SK-N-SH (cell line): Measurements from ENCODE around the gene MICB. TPM values are rescaled to one million over a fixed set of nuclear protein-coding genes. Genes with fewer than 3 reads are reported as not detected.

Experiments used
- CTCF ChIA-PET: fragments of 300-600, 350-600 bp; formaldehyde crosslinking; extraction: SDS; loops from one replicate; lab custom pipeline; 2021; lab: Yijun Ruan, JAX
- POLR2A ChIA-PET: fragments of 350-600 bp; sonication (Branson Sonifier 250); formaldehyde crosslinking; extraction: SDS; loops from one replicate; lab custom pipeline; 2020; ENCODE audit warnings: antibody characterized with exemption, inconsistent platforms; lab: Yijun Ruan, JAX
- DNase-seq: peaks from one replicate; pipeline ENCODE4 v3.0.0; 2012
- H2AFZ ChIP-seq: fragments of 200-600 bp; sonication (generic); 2 replicates; pipeline ENCODE4 v1.8.1; 2016; ENCODE audit warnings: antibody characterized with exemption, mild to moderate bottlenecking, low read depth
- H3F3A ChIP-seq: fragments of 200-600 bp; sonication (generic); replicated peaks from 2 replicates; pipeline ENCODE3; 2016; ENCODE audit warnings: antibody characterized with exemption, mild to moderate bottlenecking; ENCODE audit not compliant: insufficient read depth
- H3K27ac ChIP-seq, 2 experiments: fragments of 200-500 bp in 1 of 2; fragments of 200-600 bp in 1 of 2; sonication (Bioruptor generic) in 1 of 2; sonication (generic), shearing (Covaris generic) in 1 of 2; 2 replicates each; pipeline versions ENCODE4 v1.5.1 to v1.6.1; 2014 to 2016; ENCODE audit warnings: low read depth in 2 of 2, inconsistent platforms in 1 of 2, low read length in 1 of 2, mild to moderate bottlenecking in 1 of 2, mixed read lengths in 1 of 2
- H3K27me3 ChIP-seq: fragments of 200-600 bp; sonication (generic), shearing (Covaris generic); 2 replicates; pipeline ENCODE4 v1.6.1; 2016; ENCODE audit warnings: mixed run types; ENCODE audit not compliant: insufficient read depth
- H3K36me3 ChIP-seq, 2 experiments: fragments of 200-500 bp in 1 of 2; fragments of 200-600 bp in 1 of 2; sonication (Bioruptor generic) in 1 of 2; sonication (generic) in 1 of 2; replicated peaks in 1 of 2; 2 replicates each; pipeline versions ENCODE3 to v1.5.1; 2014 to 2016; ENCODE audit warnings: low read length in 1 of 2, mild to moderate bottlenecking in 1 of 2; ENCODE audit not compliant: insufficient read depth in 2 of 2, control insufficient read depth in 1 of 2
- H3K4me1 ChIP-seq, 2 experiments: fragments of 200-500 bp in 1 of 2; fragments of 200-600 bp in 1 of 2; sonication (Bioruptor generic) in 1 of 2; sonication (generic), shearing (Covaris generic) in 1 of 2; 2 replicates each; pipeline versions ENCODE4 v1.5.1 to v1.6.1; 2014 to 2016; ENCODE audit warnings: low read depth in 1 of 2, low read length in 1 of 2, mixed run types in 1 of 2; ENCODE audit not compliant: insufficient read depth in 2 of 2, control insufficient read depth in 1 of 2
- H3K4me2 ChIP-seq: fragments of 200-600 bp; sonication (generic), shearing (Covaris generic); 2 replicates; pipeline ENCODE4 v1.6.1; 2017; ENCODE audit warnings: mixed run types
- H3K4me3 ChIP-seq, 2 experiments: fragments of 200-500 bp in 1 of 2; fragments of 200-600 bp in 1 of 2; sonication (Bioruptor generic) in 1 of 2; sonication (generic), shearing (Covaris generic) in 1 of 2; 2 replicates each; pipeline versions ENCODE4 v1.5.1 to v1.8.1; 2014 to 2016; ENCODE audit warnings: low read depth in 2 of 2, inconsistent platforms in 1 of 2, low read length in 1 of 2, mild to moderate bottlenecking in 1 of 2, mixed read lengths in 1 of 2, moderate library complexity in 1 of 2
- H3K79me2 ChIP-seq: fragments of 200-600 bp; sonication (generic); 2 replicates; pipeline ENCODE4 v1.8.1; 2017; ENCODE audit warnings: mild to moderate bottlenecking; ENCODE audit not compliant: insufficient read depth
- H3K9ac ChIP-seq: fragments of 200-600 bp; sonication (generic); 2 replicates; pipeline ENCODE4 v1.6.1; 2017; ENCODE audit warnings: mixed run types
- H3K9me2 ChIP-seq: fragments of 200-600 bp; sonication (generic); 2 replicates; pipeline ENCODE4 v1.6.1; 2017; ENCODE audit warnings: mixed run types
- H3K9me3 ChIP-seq: fragments of 200-600 bp; sonication (generic); 2 replicates; pipeline ENCODE4 v1.6.1; 2017; ENCODE audit warnings: mixed run types, mild to moderate bottlenecking, moderate library complexity
- H4K20me1 ChIP-seq: fragments of 200-600 bp; sonication (generic); 2 replicates; pipeline ENCODE4 v1.6.1; 2017; ENCODE audit warnings: mild to moderate bottlenecking, mixed run types; ENCODE audit not compliant: insufficient read depth
- ELF1 ChIP-seq: IDR thresholded peaks from 2 replicates; pipeline ENCODE4 v1.4.0; 2012
- EZH2phosphoT487 ChIP-seq: fragments of 200-600 bp; sonication (generic); IDR thresholded peaks from 2 replicates; pipeline ENCODE4 v1.6.1; 2017; ENCODE audit warnings: low read depth, mixed run types, mild to moderate bottlenecking, antibody characterized with exemption, moderate library complexity, borderline replicate concordance
- FOSL2 ChIP-seq: IDR thresholded peaks from 2 replicates; pipeline ENCODE4 v1.4.0; 2012; ENCODE audit warnings: low read depth, mild to moderate bottlenecking, moderate library complexity, borderline replicate concordance
- FOXJ3 ChIP-seq: sonication (generic); formaldehyde crosslinking; IDR thresholded peaks from 2 replicates; pipeline ENCODE4 v1.5.1; 2020; ENCODE audit warnings: mild to moderate bottlenecking, missing genetic modification reagents
- JUND ChIP-seq: IDR thresholded peaks from 2 replicates; pipeline ENCODE4 v1.4.0; 2012
- MXI1 ChIP-seq: IDR thresholded peaks from 2 replicates; pipeline ENCODE4 v1.6.1; 2012; ENCODE audit warnings: mild to moderate bottlenecking, low read depth, low read length, improper control_type of control experiment
- NFIC ChIP-seq: IDR thresholded peaks from 2 replicates; pipeline ENCODE4 v1.4.0; 2012; ENCODE audit warnings: borderline replicate concordance
- NRF1 ChIP-seq: IDR thresholded peaks from 2 replicates; pipeline ENCODE4 v1.6.1; 2012; ENCODE audit warnings: low read depth, mild to moderate bottlenecking, low read length
- RAD21 ChIP-seq: IDR thresholded peaks from 2 replicates; pipeline ENCODE4 v1.6.1; 2012; ENCODE audit warnings: mild to moderate bottlenecking, low read length
- RXRA ChIP-seq: IDR thresholded peaks from 2 replicates; pipeline ENCODE4 v1.4.0; 2012; ENCODE audit warnings: low read depth, mild to moderate bottlenecking, borderline replicate concordance
- SIN3A ChIP-seq: IDR thresholded peaks from 2 replicates; pipeline ENCODE4 v1.6.1; 2012; ENCODE audit warnings: low read depth, mild to moderate bottlenecking, low read length, moderate library complexity, borderline replicate concordance
- TAF1 ChIP-seq: IDR thresholded peaks from 2 replicates; pipeline ENCODE4 v1.6.1; 2012; ENCODE audit warnings: low read depth, mild to moderate bottlenecking, low read length, moderate library complexity, borderline replicate concordance
- TCF12 ChIP-seq: IDR thresholded peaks from 2 replicates; pipeline ENCODE4 v1.4.0; 2012
- WGBS: methylation state at CpG from one replicate; pipeline ENCODE4 v1.1.6; 2017; ENCODE audit warnings: low lambda C conversion rate; 5-methylcytosine and 5-hydroxymethylcytosine counted together
- polyA plus RNA-seq, 3 experiments: library from polyadenylated mRNA; depleted of rRNA; stranded (reverse); fragments of >200 nt; gene quantifications; 2 replicates each; pipeline ENCODE4 v1.2.3, GENCODE V29; 2012
- TF ChIP-seq, protein P1 (sequence below): IDR thresholded peaks from 2 replicates; pipeline ENCODE4 v1.4.0; 2012; ENCODE audit warnings: low read depth
- TF ChIP-seq, protein P2 (sequence below): IDR thresholded peaks from 2 replicates; pipeline ENCODE4; 2012
- TF ChIP-seq, protein P3 (sequence below): IDR thresholded peaks from 2 replicates; pipeline ENCODE4 v1.6.1; 2012; ENCODE audit warnings: mild to moderate bottlenecking, low read depth, low read length, moderate library complexity
- TF ChIP-seq, protein P4 (sequence below): fragments of 150-350 bp; IDR thresholded peaks from 2 replicates; pipeline ENCODE4 v1.6.1; 2016; ENCODE audit warnings: mild to moderate bottlenecking, low read depth, low read length
- TF ChIP-seq, protein P5 (sequence below): IDR thresholded peaks from 2 replicates; pipeline ENCODE4 v1.4.0; 2012; ENCODE audit warnings: low read depth, borderline replicate concordance

MICB gene
- polyA plus RNA-seq, 1 of the 3 experiments (the other 2 are of a cell fraction), result 9.7 TPM

DNA sequence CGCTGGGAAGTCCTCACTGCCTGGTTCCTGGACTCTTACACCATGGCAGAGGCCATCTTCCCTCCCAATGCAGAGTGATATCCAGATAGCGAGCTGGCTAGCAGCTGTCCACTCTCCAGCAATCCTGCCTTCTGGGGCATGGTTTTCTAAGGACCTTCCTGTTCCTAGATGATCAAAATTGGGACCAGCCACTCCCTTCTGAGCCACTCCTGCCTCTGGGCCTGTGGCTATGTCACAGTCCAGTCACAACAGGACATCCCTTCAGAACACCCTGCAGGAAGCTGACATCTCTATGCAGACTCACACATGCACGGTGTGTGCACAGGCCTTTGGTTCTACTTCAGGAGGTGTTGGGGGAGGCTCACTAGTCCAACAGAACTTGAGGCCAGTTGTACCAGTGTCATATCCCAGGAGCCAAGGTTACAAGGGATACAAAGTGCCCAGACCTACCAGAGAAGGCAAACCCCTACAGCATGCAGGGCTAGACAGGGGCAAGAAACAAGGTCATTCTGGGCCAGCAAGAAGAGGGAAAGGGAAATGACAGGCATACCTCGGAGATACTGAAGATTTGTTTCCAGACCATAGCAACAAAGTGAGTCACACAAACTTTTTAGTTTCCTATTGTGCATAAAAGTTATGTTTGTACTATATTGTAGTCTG lies 28.1 kb downstream of the MICB start:
- Histone ChIP-seq H3K4me1 (peaks cover 0 to 14% of the 10 kb centered on the region in 2 experiments; a peak in 2 of 4 replicates), H3K27me3 (no peaks in the 10 kb centered on the region), H3K4me2 (peak overlapping the region; percentile 64), H3K79me2 (no peaks in the 10 kb centered on the region), H2AFZ (0 out of 2 replicates have a peak overlapping the region, but pooled peaks have one; percentile 29), H3K27ac (peak overlapping the region in 1 of 2 experiments; percentile 80; a peak in 2 of 4 replicates), H3K9ac (0 out of 2 replicates have a peak overlapping the region, but pooled peaks have one; percentile 12), H3K36me3 (peaks cover 11 to 16% of the 10 kb centered on the region in 2 experiments), H3K9me3 (no peaks in the 10 kb centered on the region), H3K9me2 (no peaks in the 10 kb centered on the region), H3F3A (peaks cover 12% of the 10 kb centered on the region), H4K20me1 (peaks cover 12% of the 10 kb centered on the region; the same call in 1 of the 2 replicates), H3K4me3 (no peak overlapping the region)
- DNase-seq, result no peak
- TF ChIP-seq EZH2phosphoT487, result no peak
- TF ChIP-seq, protein P1, sequence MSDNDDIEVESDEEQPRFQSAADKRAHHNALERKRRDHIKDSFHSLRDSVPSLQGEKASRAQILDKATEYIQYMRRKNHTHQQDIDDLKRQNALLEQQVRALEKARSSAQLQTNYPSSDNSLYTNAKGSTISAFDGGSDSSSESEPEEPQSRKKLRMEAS, result 0 out of 2 replicates have a peak, but pooled peaks have one; percentile 12
- TF ChIP-seq, protein P2, sequence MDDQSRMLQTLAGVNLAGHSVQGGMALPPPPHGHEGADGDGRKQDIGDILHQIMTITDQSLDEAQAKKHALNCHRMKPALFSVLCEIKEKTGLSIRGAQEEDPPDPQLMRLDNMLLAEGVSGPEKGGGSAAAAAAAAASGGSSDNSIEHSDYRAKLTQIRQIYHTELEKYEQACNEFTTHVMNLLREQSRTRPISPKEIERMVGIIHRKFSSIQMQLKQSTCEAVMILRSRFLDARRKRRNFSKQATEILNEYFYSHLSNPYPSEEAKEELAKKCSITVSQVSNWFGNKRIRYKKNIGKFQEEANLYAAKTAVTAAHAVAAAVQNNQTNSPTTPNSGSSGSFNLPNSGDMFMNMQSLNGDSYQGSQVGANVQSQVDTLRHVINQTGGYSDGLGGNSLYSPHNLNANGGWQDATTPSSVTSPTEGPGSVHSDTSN, result 0 out of 2 replicates have a peak, but pooled peaks have one; percentile 4
- TF ChIP-seq FOSL2, result 0 out of 2 replicates have a peak, but pooled peaks have one; percentile 15
- WGBS, result 51% methylated on average over 3 of the region's 4 CpGs
- CTCF ChIA-PET, result interaction anchor here (1.2 to 1.4 kb wide), 2 partner anchors 31 to 72 kb away, joined by 3 to 5 read pairs; no protein-coding TSS in a partner anchor
- POLR2A ChIA-PET, result interaction anchor here (0.6 kb wide), 1 partner anchor 126 kb away, joined by 4 read pairs; the partner anchor contains the start of gene BAG6

DNA sequence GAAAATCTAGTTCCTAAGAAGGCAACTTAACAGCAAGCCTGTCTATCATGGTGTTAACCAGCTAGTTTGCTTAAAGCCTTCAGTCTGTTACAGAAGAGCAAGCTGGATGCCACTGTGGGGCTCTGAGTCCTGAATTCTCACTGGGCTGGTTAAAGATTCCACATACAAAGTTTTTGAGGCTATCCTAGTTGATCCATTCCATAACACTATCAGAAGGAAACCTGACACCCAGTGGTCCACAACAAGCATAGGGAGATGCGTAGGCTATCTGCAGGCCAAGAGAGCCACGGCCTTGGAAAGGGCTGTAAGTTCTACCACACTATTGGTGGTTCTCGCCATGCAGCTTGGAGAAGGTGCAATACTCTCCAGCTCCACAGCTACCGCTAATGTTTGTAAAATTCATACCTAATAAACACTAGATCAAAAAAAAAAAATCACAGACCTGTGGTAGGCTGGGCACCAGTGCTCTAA lies 30.4 kb downstream of the MICB start:
- TF ChIP-seq SIN3A (no peak), TCF12 (no peak), JUND (no peak), NRF1 (no peak), MXI1 (no peak), FOXJ3 (CRISPR knock-in tag) (no peak), ELF1 (no peak), TAF1 (no peak), EZH2phosphoT487 (no peak), RXRA (no peak), NFIC (no peak), RAD21 (no peak)
- TF ChIP-seq, protein P3, sequence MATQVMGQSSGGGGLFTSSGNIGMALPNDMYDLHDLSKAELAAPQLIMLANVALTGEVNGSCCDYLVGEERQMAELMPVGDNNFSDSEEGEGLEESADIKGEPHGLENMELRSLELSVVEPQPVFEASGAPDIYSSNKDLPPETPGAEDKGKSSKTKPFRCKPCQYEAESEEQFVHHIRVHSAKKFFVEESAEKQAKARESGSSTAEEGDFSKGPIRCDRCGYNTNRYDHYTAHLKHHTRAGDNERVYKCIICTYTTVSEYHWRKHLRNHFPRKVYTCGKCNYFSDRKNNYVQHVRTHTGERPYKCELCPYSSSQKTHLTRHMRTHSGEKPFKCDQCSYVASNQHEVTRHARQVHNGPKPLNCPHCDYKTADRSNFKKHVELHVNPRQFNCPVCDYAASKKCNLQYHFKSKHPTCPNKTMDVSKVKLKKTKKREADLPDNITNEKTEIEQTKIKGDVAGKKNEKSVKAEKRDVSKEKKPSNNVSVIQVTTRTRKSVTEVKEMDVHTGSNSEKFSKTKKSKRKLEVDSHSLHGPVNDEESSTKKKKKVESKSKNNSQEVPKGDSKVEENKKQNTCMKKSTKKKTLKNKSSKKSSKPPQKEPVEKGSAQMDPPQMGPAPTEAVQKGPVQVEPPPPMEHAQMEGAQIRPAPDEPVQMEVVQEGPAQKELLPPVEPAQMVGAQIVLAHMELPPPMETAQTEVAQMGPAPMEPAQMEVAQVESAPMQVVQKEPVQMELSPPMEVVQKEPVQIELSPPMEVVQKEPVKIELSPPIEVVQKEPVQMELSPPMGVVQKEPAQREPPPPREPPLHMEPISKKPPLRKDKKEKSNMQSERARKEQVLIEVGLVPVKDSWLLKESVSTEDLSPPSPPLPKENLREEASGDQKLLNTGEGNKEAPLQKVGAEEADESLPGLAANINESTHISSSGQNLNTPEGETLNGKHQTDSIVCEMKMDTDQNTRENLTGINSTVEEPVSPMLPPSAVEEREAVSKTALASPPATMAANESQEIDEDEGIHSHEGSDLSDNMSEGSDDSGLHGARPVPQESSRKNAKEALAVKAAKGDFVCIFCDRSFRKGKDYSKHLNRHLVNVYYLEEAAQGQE, result no peak
- TF ChIP-seq, protein P4, sequence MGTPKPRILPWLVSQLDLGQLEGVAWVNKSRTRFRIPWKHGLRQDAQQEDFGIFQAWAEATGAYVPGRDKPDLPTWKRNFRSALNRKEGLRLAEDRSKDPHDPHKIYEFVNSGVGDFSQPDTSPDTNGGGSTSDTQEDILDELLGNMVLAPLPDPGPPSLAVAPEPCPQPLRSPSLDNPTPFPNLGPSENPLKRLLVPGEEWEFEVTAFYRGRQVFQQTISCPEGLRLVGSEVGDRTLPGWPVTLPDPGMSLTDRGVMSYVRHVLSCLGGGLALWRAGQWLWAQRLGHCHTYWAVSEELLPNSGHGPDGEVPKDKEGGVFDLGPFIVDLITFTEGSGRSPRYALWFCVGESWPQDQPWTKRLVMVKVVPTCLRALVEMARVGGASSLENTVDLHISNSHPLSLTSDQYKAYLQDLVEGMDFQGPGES, result no peak
- TF ChIP-seq, protein P5, sequence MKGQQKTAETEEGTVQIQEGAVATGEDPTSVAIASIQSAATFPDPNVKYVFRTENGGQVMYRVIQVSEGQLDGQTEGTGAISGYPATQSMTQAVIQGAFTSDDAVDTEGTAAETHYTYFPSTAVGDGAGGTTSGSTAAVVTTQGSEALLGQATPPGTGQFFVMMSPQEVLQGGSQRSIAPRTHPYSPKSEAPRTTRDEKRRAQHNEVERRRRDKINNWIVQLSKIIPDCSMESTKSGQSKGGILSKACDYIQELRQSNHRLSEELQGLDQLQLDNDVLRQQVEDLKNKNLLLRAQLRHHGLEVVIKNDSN, result no peak
- ChIA-PET CTCF (interaction anchor here (0.7 kb wide), 1 partner anchor 11 kb away, joined by 3 read pairs; no protein-coding TSS in a partner anchor), POLR2A (no interaction called here)
- Histone ChIP-seq H3K9me2 (no peaks in the 10 kb centered on the region), H3K27me3 (no peaks in the 10 kb centered on the region), H2AFZ (no peak overlapping the region), H3K4me3 (no peak overlapping the region), H3K36me3 (peaks cover 29 to 38% of the 10 kb centered on the region in 2 experiments), H3F3A (peaks cover 28% of the 10 kb centered on the region), H3K4me2 (no peak overlapping the region), H3K9me3 (no peaks in the 10 kb centered on the region), H3K9ac (no peak overlapping the region), H3K4me1 (peaks cover 0 to 14% of the 10 kb centered on the region in 2 experiments; a peak in 2 of 4 replicates), H3K27ac (no peak overlapping the region), H4K20me1 (peaks cover 25% of the 10 kb centered on the region; the same call in 1 of the 2 replicates), H3K79me2 (peaks cover 2% of the 10 kb centered on the region; the same call in 1 of the 2 replicates)
- WGBS, result 89% methylated on average over 4 of the region's 4 CpGs
- DNase-seq, result no peak
